Liver (tissue), 9 donors: ENCODE data around the gene PLXDC1. TPM values are rescaled to one million over a fixed set of nuclear protein-coding genes. Genes with fewer than 3 reads are reported as not detected.

Experiments
- DNase-seq: peaks from one replicate; pipeline ENCODE4 v3.0.0-alpha.2; 2017; ENCODE audit warnings: low spot score
- H3K27ac ChIP-seq, 2 donors: one replicate each; pipeline ENCODE4 v1.7.0; 2013; ENCODE audit warnings: inconsistent platforms in 2 of 2, low read length in 2 of 2, control low read depth in 1 of 2, low read depth in 1 of 2, mild to moderate bottlenecking in 1 of 2
- H3K27me3 ChIP-seq, 4 donors: one replicate each; pipeline versions ENCODE4 v1.6.1 to v1.7.0; 2013; ENCODE audit warnings: low read length in 3 of 4, inconsistent platforms in 1 of 4, mild to moderate bottlenecking in 1 of 4, moderate library complexity in 1 of 4; ENCODE audit not compliant: control insufficient read depth in 4 of 4, insufficient read depth in 4 of 4
- H3K36me3 ChIP-seq, 4 donors: one replicate each; pipeline versions ENCODE4 v1.6.1 to v1.7.0; 2013; ENCODE audit warnings: low read length in 3 of 4, mild to moderate bottlenecking in 3 of 4, low read depth in 1 of 4, moderate library complexity in 1 of 4; ENCODE audit not compliant: control insufficient read depth in 4 of 4, insufficient read depth in 3 of 4
- H3K4me1 ChIP-seq, 4 donors: one replicate each; pipeline versions ENCODE4 v1.6.1 to v1.7.0; 2013; ENCODE audit warnings: low read length in 3 of 4, mild to moderate bottlenecking in 3 of 4, moderate library complexity in 1 of 4; ENCODE audit not compliant: control insufficient read depth in 4 of 4, insufficient read depth in 4 of 4
- H3K4me3 ChIP-seq, 3 donors: one replicate each; pipeline versions ENCODE4 v1.6.1 to v1.7.0; 2013; ENCODE audit warnings: low read length in 3 of 3, control low read depth in 1 of 3, low read depth in 1 of 3, mild to moderate bottlenecking in 1 of 3
- H3K9ac ChIP-seq, 2 donors: one replicate each; pipeline ENCODE4 v1.7.0; 2013; ENCODE audit warnings: low read length in 2 of 2, mild to moderate bottlenecking in 2 of 2, moderate library complexity in 2 of 2, control low read depth in 1 of 2, low read depth in 1 of 2
- H3K9me3 ChIP-seq, 4 donors: one replicate each; pipeline versions ENCODE4 v1.6.1 to v1.7.0; 2013; ENCODE audit warnings: low read length in 3 of 4; ENCODE audit not compliant: control insufficient read depth in 4 of 4
- ATF3 ChIP-seq: IDR thresholded peaks from 2 replicates; pipeline ENCODE4 v1.6.1; 2016; ENCODE audit warnings: antibody characterized with exemption
- CTCF ChIP-seq: fragments of 150-350 bp; IDR thresholded peaks from 2 replicates; pipeline ENCODE4 v1.5.1; 2017; ENCODE audit warnings: improper control_type of control experiment, low read depth, low read length; ENCODE audit not compliant: missing input control
- EGR1 ChIP-seq, 2 donors: IDR thresholded peaks; 2 replicates each; pipeline ENCODE4 v1.6.1; 2016 to 2018; ENCODE audit warnings: antibody characterized with exemption in 2 of 2, low read depth in 2 of 2
- FOXA1 ChIP-seq: IDR thresholded peaks from 2 replicates; pipeline ENCODE4 v1.6.1; 2016; ENCODE audit warnings: antibody characterized with exemption
- FOXA2 ChIP-seq: IDR thresholded peaks from 2 replicates; pipeline ENCODE4 v1.6.1; 2016; ENCODE audit warnings: antibody characterized with exemption
- GABPA ChIP-seq, 2 donors: IDR thresholded peaks in 1 of 2; conservative IDR thresholded peaks in 1 of 2; 2 replicates each; pipeline ENCODE4 v1.6.1; 2016; ENCODE audit warnings: antibody characterized with exemption in 2 of 2, mild to moderate bottlenecking in 1 of 2, moderate library complexity in 1 of 2
- HNF4A ChIP-seq, 2 donors: conservative IDR thresholded peaks; 2 replicates each; pipeline ENCODE4 v1.6.1; 2016; ENCODE audit warnings: antibody characterized with exemption in 2 of 2, mild to moderate bottlenecking in 2 of 2
- HNF4G ChIP-seq: IDR thresholded peaks from 2 replicates; pipeline ENCODE4 v1.6.1; 2016; ENCODE audit warnings: antibody characterized with exemption
- JUND ChIP-seq, 2 donors: IDR thresholded peaks; 2 replicates each; pipeline ENCODE4 v1.6.1; 2016; ENCODE audit warnings: antibody characterized with exemption in 2 of 2
- MAX ChIP-seq: IDR thresholded peaks from 2 replicates; pipeline ENCODE4 v1.6.1; 2016; ENCODE audit warnings: antibody characterized with exemption
- NR2F2 ChIP-seq: IDR thresholded peaks from 2 replicates; pipeline ENCODE4 v1.6.1; 2016; ENCODE audit warnings: antibody characterized with exemption
- RAD21 ChIP-seq, 2 donors: IDR thresholded peaks; 2 replicates each; pipeline ENCODE4 v1.6.1; 2016; ENCODE audit warnings: antibody characterized with exemption in 2 of 2, mild to moderate bottlenecking in 2 of 2
- REST ChIP-seq: IDR thresholded peaks from 2 replicates; pipeline ENCODE4 v1.6.1; 2016; ENCODE audit warnings: antibody characterized with exemption, mild to moderate bottlenecking
- RXRA ChIP-seq, 2 donors: IDR thresholded peaks; 2 replicates each; pipeline ENCODE4 v1.6.1; 2017 to 2018; ENCODE audit warnings: antibody characterized with exemption in 2 of 2, mild to moderate bottlenecking in 1 of 2
- SP1 ChIP-seq: IDR thresholded peaks from 2 replicates; pipeline ENCODE4 v1.6.1; 2018; ENCODE audit warnings: antibody characterized with exemption, mild to moderate bottlenecking
- TAF1 ChIP-seq: conservative IDR thresholded peaks from 2 replicates; pipeline ENCODE4 v1.6.1; 2016; ENCODE audit warnings: antibody characterized with exemption, mild to moderate bottlenecking
- YY1 ChIP-seq: IDR thresholded peaks from 2 replicates; pipeline ENCODE4 v1.6.1; 2016; ENCODE audit warnings: antibody characterized with exemption, mild to moderate bottlenecking
- ZBTB33 ChIP-seq: IDR thresholded peaks from 2 replicates; pipeline ENCODE4 v1.6.1; 2016; ENCODE audit warnings: antibody characterized with exemption
- WGBS: extraction: QIAGEN DNeasy Blood & Tissue Kit; methylation state at CpG from one replicate; pipeline ENCODE4 v1.1.7; 2013; 5-methylcytosine and 5-hydroxymethylcytosine counted together
- polyA plus RNA-seq, 2 donors: library from polyadenylated mRNA; stranded (reverse) in 1 of 2; unstranded in 1 of 2; fragments of 200-250 nt in 1 of 2; fragments of >200 nt in 1 of 2; fragmentation: Nextera tagmentation in 1 of 2; extraction: Ambion mirVana in 1 of 2; gene quantifications; one replicate each; pipeline versions ENCODE4 v1.2.1 to v1.2.3, GENCODE V29; 2013 to 2015
- total RNA-seq, 2 donors: library from RNA; depleted of rRNA; stranded (reverse); fragments of >200 nt; gene quantifications; one replicate each; pipeline ENCODE4 v1.2.3, GENCODE V29; 2014
- donor health status: healthy.
- donor health status: healthy.
- donor health status: healthy.
- donor health status: healthy.
- donor health status: healthy.

Gene PLXDC1
- total and polyA plus RNA-seq, 4 donors, result 0.14 to 0.84 (median 0.30) TPM

DNA sequence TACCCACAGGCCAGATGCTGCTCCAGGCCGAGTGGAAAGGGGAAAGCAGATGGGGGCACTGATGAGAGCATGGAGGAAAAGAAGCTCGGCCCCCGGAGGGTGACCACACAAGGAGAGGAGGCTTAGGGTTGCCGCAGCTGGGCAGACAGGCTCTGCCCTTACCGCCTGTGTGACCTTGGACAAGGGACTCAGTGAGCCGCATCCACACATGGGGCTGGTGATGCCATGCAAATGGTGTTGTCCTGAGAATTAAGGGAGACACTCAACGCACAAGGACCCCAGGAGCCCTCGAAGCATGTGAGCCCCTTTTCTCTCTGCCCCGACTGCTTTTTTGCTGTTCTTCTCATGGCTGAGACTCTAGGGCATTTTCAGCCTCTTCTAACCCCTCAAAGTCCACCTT, 61.0 kb downstream of the PLXDC1 start:
- Histone ChIP-seq H3K4me3 (no peak overlapping the region), H3K36me3 (no peaks in the 10 kb centered on the region), H3K4me1 (no peaks in the 10 kb centered on the region), H3K9me3 (no peaks in the 10 kb centered on the region), H3K27me3 (no peaks in the 10 kb centered on the region), H3K27ac (no peak overlapping the region), H3K9ac (no peak overlapping the region)
- no peak for DNase-seq
- WGBS, result 93% methylated on average over 9 of the region's 9 CpGs
- TF ChIP-seq ZBTB33 (no peak), ATF3 (no peak), YY1 (no peak), FOXA2 (no peak), HNF4A (conservative IDR thresholded peaks at IDR 0.05) (no peak), NR2F2 (no peak), RAD21 (IDR thresholded peaks at IDR 0.05) (no peak), MAX (no peak), HNF4G (no peak), REST (no peak), FOXA1 (no peak), GABPA (IDR thresholded peaks at IDR 0.05 in 1 of 2, conservative IDR thresholded peaks at IDR 0.05 in 1 of 2) (no peak), CTCF (no peak), EGR1 (IDR thresholded peaks at IDR 0.05; ENCODE audit: low read depth in 2 of 2) (no peak), SP1 (no peak), JUND (IDR thresholded peaks at IDR 0.05) (no peak), TAF1 (no peak), RXRA (IDR thresholded peaks at IDR 0.05) (no peak)

- DNase-seq, result no peak
- no peaks in the 10 kb centered on the region for H3K9me3 ChIP-seq
- no peak overlapping the region for H3K27ac ChIP-seq
- H3K36me3 ChIP-seq, result no peaks in the 10 kb centered on the region
- H3K4me1 ChIP-seq, result no peaks in the 10 kb centered on the region
- H3K27me3 ChIP-seq, result no peaks in the 10 kb centered on the region
- WGBS, result 92% methylated on average over 11 of the region's 11 CpGs
- no peak overlapping the region for H3K4me3 ChIP-seq
- no peak overlapping the region for H3K9ac ChIP-seq
- TF ChIP-seq REST, result no peak
- no peak for TF ChIP-seq RAD21 (IDR thresholded peaks at IDR 0.05)
- no peak for TF ChIP-seq FOXA1
- TF ChIP-seq MAX, result no peak
- no peak for TF ChIP-seq RXRA (IDR thresholded peaks at IDR 0.05)
- TF ChIP-seq SP1, result no peak
- no peak for TF ChIP-seq ZBTB33
- no peak for TF ChIP-seq EGR1 (IDR thresholded peaks at IDR 0.05; ENCODE audit: low read depth in 2 of 2)
- TF ChIP-seq YY1, result no peak
- TF ChIP-seq ATF3, result no peak
- no peak for TF ChIP-seq FOXA2
- TF ChIP-seq HNF4A (conservative IDR thresholded peaks at IDR 0.05), result no peak
Measured at GRCh38 chr17:39084558-39084957, 66.9 kb downstream of the PLXDC1 start.
